SK-N-SH treated with all-trans-retinoic acid at 6 μM for 48 hours (cell line): ENCODE results near the gene RNPEPL1.

Experiments
- ARNTL ChIP-seq: fragments of 450-650 bp; formaldehyde crosslinking; IDR thresholded peaks from 2 replicates; pipeline ENCODE4 v1.5.0; 2020; ENCODE audit warnings: low read depth, mild to moderate bottlenecking, moderate library complexity, borderline replicate concordance
- BACH2 ChIP-seq: fragments of 250-450 bp; sonication (Bioruptor Pico); IDR thresholded peaks from 2 replicates; pipeline ENCODE4 v1.9.0; 2021; ENCODE audit warnings: mild to moderate bottlenecking, borderline replicate concordance
- CSDC2 ChIP-seq: fragments of 250-450 bp; sonication (Bioruptor Pico); IDR thresholded peaks from 2 replicates; pipeline ENCODE4 v1.5.0; 2020; ENCODE audit warnings: mild to moderate bottlenecking, moderate library complexity
- GLIS3 ChIP-seq: fragments of 250-450 bp; sonication (Bioruptor Pico); IDR thresholded peaks from 2 replicates; pipeline ENCODE4 v1.5.0; 2020; ENCODE audit warnings: mild to moderate bottlenecking, moderate library complexity
- OSR1 ChIP-seq: fragments of 250-450 bp; sonication (Bioruptor Pico); IDR thresholded peaks from 2 replicates; pipeline ENCODE4 v1.8.0; 2022; ENCODE audit warnings: moderate library complexity, mild to moderate bottlenecking, inconsistent platforms
- PPARA ChIP-seq: fragments of 250-450 bp; sonication (Bioruptor Pico); IDR thresholded peaks from 2 replicates; pipeline ENCODE4 v1.5.0; 2020; ENCODE audit warnings: mild to moderate bottlenecking, borderline replicate concordance
- RARB ChIP-seq: fragments of 250-450 bp; sonication (Bioruptor Pico); IDR thresholded peaks from 2 replicates; pipeline ENCODE4 v1.8.0; 2021; ENCODE audit warnings: mild to moderate bottlenecking, moderate library complexity
- SNAI2 ChIP-seq: fragments of 250-450 bp; sonication (Bioruptor Pico); IDR thresholded peaks from 2 replicates; pipeline ENCODE4 v1.5.0; 2020; ENCODE audit warnings: mild to moderate bottlenecking, moderate library complexity
- ZFP3 ChIP-seq: fragments of 250-450 bp; sonication (Bioruptor Pico); IDR thresholded peaks from 2 replicates; pipeline ENCODE4 v1.5.0; 2020; ENCODE audit warnings: mild to moderate bottlenecking, moderate library complexity
- ZFP30 ChIP-seq: fragments of 450-650 bp; formaldehyde crosslinking; IDR thresholded peaks from 2 replicates; pipeline ENCODE4 v1.5.0; 2022; ENCODE audit warnings: mild to moderate bottlenecking, moderate library complexity
- TF ChIP-seq, protein P1 (sequence below): fragments of 250-450 bp; sonication (Bioruptor Pico); IDR thresholded peaks from 2 replicates; pipeline ENCODE4 v1.8.0; 2020; ENCODE audit warnings: mild to moderate bottlenecking, moderate library complexity, borderline replicate concordance

DNA sequence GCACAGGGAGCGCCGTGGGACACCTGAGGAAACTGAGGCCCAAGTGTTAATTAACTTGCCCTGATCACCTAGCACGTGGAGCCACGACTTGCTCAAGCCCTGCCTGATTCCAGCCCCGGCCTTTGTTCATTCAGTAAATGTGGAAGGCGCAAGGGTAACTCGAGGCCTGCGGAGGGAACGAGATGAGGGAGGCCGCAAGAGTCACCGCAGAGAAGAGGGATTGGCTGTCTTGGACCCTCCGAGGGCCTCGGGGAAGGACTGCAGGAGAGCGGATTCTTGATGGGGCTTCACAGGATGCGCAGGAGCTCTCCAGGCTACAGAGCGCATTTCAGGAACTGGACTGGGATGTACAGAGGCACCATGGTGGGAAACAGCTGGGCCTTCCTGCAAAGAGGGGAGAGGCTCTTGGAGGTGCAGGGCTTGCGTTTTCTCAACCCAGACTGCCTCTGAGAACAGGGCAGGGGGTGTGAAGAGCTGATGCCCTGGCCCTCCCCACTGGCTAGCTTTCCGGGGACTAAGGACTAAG lies 10.0 kb upstream of the RNPEPL1 start:
- TF ChIP-seq RARB (no peak), SNAI2 (CRISPR knock-in tag) (no peak), GLIS3 (CRISPR knock-in tag) (no peak), PPARA (CRISPR knock-in tag) (no peak), ZFP3 (peak; percentile 94), OSR1 (CRISPR knock-in tag) (no peak), ARNTL (CRISPR knock-in tag) (no peak), ZFP30 (CRISPR knock-in tag) (no peak), BACH2 (no peak), CSDC2 (CRISPR knock-in tag) (no peak)
- TF ChIP-seq, protein P1, sequence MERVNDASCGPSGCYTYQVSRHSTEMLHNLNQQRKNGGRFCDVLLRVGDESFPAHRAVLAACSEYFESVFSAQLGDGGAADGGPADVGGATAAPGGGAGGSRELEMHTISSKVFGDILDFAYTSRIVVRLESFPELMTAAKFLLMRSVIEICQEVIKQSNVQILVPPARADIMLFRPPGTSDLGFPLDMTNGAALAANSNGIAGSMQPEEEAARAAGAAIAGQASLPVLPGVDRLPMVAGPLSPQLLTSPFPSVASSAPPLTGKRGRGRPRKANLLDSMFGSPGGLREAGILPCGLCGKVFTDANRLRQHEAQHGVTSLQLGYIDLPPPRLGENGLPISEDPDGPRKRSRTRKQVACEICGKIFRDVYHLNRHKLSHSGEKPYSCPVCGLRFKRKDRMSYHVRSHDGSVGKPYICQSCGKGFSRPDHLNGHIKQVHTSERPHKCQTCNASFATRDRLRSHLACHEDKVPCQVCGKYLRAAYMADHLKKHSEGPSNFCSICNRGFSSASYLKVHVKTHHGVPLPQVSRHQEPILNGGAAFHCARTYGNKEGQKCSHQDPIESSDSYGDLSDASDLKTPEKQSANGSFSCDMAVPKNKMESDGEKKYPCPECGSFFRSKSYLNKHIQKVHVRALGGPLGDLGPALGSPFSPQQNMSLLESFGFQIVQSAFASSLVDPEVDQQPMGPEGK (CRISPR knock-in tag) = no peak
